Upper lobe of left lung (tissue), 6 donors: ENCODE data around the gene SLC17A8. TPM values are rescaled to one million over a fixed set of nuclear protein-coding genes. Genes with fewer than 3 reads are reported as not detected.
"Not testable (repeated sequence)": the region's sequence is repeated elsewhere in the genome, so short reads cannot be mapped to it uniquely, and the experiment has no call there.

Source experiments
- ATAC-seq, 2 donors: fragments of 200-7000 bp; cut with Tn5 transposase; one replicate each; pipeline ENCODE4 v1.9.1; 2022; ENCODE audit warnings: mild to moderate bottlenecking in 2 of 2, moderate library complexity in 2 of 2; ENCODE audit not compliant: low FRiP score in 2 of 2
- DNase-seq, 2 donors: peaks; one replicate each; pipeline ENCODE4 v3.0.0-alpha.2; 2019 to 2020
- H3K27ac ChIP-seq, 4 donors: fragments of 200-600 bp; sonication (generic); one replicate each; pipeline ENCODE4 v1.5.1; 2016 to 2019
- H3K27me3 ChIP-seq, 4 donors: fragments of 200-600 bp; sonication (generic); one replicate each; pipeline ENCODE4 v1.5.1; 2017 to 2019
- H3K36me3 ChIP-seq, 4 donors: fragments of 200-600 bp; sonication (generic); one replicate each; pipeline ENCODE4 v1.5.1; 2016 to 2019
- H3K4me1 ChIP-seq, 4 donors: fragments of 200-600 bp; sonication (generic); one replicate each; pipeline ENCODE4 v1.5.1; 2018 to 2019
- H3K4me3 ChIP-seq, 4 donors: fragments of 200-600 bp; sonication (generic); one replicate each; pipeline ENCODE4 v1.5.1; 2017 to 2019; ENCODE audit warnings: mild to moderate bottlenecking in 2 of 4, moderate library complexity in 1 of 4
- H3K9me3 ChIP-seq, 4 donors: fragments of 200-600 bp; sonication (generic); one replicate each; pipeline ENCODE4 v1.5.1; 2018 to 2019
- CTCF ChIP-seq, 6 experiments: fragments of 450-650 bp in 4 of 6; fragments of 200-600 bp in 2 of 6; sonication (generic) in 2 of 6; IDR thresholded peaks; one replicate each; pipeline ENCODE4 v1.5.1; 2016 to 2019; ENCODE audit warnings: antibody characterized with exemption in 6 of 6
- EP300 ChIP-seq, 4 donors: sonication (generic); formaldehyde crosslinking; IDR thresholded peaks; one replicate each; pipeline ENCODE4 v1.5.1; 2017; ENCODE audit warnings: antibody characterized with exemption in 4 of 4, control low read depth in 2 of 4
- POLR2A ChIP-seq, 4 donors: fragments of 450-650 bp; IDR thresholded peaks; one replicate each; pipeline ENCODE4 v1.5.1; 2016 to 2017; ENCODE audit warnings: antibody characterized with exemption in 4 of 4, mild to moderate bottlenecking in 2 of 4
- POLR2AphosphoS5 ChIP-seq, 2 donors: sonication (generic); formaldehyde crosslinking; IDR thresholded peaks; one replicate each; pipeline ENCODE4 v1.5.1; 2017; ENCODE audit warnings: antibody characterized with exemption in 2 of 2
- WGBS, 2 donors: methylation state at CpG; one replicate each; pipeline ENCODE4 v1.1.5; 2017 to 2018; 5-methylcytosine and 5-hydroxymethylcytosine counted together
- total RNA-seq, 6 donors: library from RNA; depleted of rRNA in 4 of 6; stranded (reverse); fragments of >200 nt in 4 of 6; gene quantifications; one replicate each; pipeline versions ENCODE4 v1.1.0 to v1.2.1, GENCODE V29; 2016 to 2021
- donor health status: DM: no; HTN: no; CAD: no; lungs with moderate emphysema.
- donor health status: DM: no; HTN: yes; CAD: no; lungs with severe emphysema.

The SLC17A8 gene
- total RNA-seq, 6 donors from 2014 or later: 0.11 to 0.55 (median 0.36) TPM; not detected in 2

- Histone ChIP-seq H3K4me3 (no peak overlapping the region), H3K36me3 (no peaks in the 10 kb centered on the region), H3K27me3 (no peaks in the 10 kb centered on the region), H3K9me3 (no peaks in the 10 kb centered on the region), H3K4me1 (no peaks in the 10 kb centered on the region), H3K27ac (no peak overlapping the region)
- 85 to 91% methylated on average over 6 of the region's 6 CpGs for WGBS, 2 donors
- ATAC-seq: no peak
- DNase-seq: no peak
- TF ChIP-seq EP300 (IDR thresholded peaks at IDR 0.05) (no peak), POLR2AphosphoS5 (IDR thresholded peaks at IDR 0.05) (no peak), POLR2A (IDR thresholded peaks at IDR 0.05) (no peak), CTCF (IDR thresholded peaks at IDR 0.05) (no peak)
These were observed 56.1 kb downstream of the SLC17A8 start for GRCh38 chr12:100413001-100413400.

- TF ChIP-seq EP300 (IDR thresholded peaks at IDR 0.05) (no peak), POLR2AphosphoS5 (IDR thresholded peaks at IDR 0.05) (no peak), CTCF (IDR thresholded peaks at IDR 0.05) (no peak), POLR2A (IDR thresholded peaks at IDR 0.05) (no peak)
- H3K27ac ChIP-seq: no peak overlapping the region
- ATAC-seq: no peak
- H3K9me3 ChIP-seq: no peaks in the 10 kb centered on the region
- 46 to 56% methylated on average over 4 of the region's 4 CpGs for WGBS, 2 donors
- no peaks in the 10 kb centered on the region for H3K4me1 ChIP-seq
- H3K4me3 ChIP-seq: no peak overlapping the region
- DNase-seq: no peak
- no peaks in the 10 kb centered on the region for H3K27me3 ChIP-seq
- H3K36me3 ChIP-seq: no peaks in the 10 kb centered on the region
These were observed 57.9 kb downstream of the SLC17A8 start for GRCh38 chr12:100414739-100415138.

GRCh38 chr12:100422646-100423045 lies 65.8 kb downstream of the SLC17A8 start:
- TF ChIP-seq CTCF (IDR thresholded peaks at IDR 0.05) (no peak), EP300 (IDR thresholded peaks at IDR 0.05) (no peak), POLR2AphosphoS5 (IDR thresholded peaks at IDR 0.05) (no peak), POLR2A (IDR thresholded peaks at IDR 0.05) (no peak)
- Histone ChIP-seq H3K9me3 (no peaks in the 10 kb centered on the region), H3K36me3 (no peaks in the 10 kb centered on the region), H3K27me3 (no peaks in the 10 kb centered on the region), H3K4me1 (no peaks in the 10 kb centered on the region), H3K27ac (no peak overlapping the region), H3K4me3 (no peak overlapping the region)
- DNase-seq (no peak), ATAC-seq (no peak)

- no peak for DNase-seq
- TF ChIP-seq EP300 (IDR thresholded peaks at IDR 0.05) (no peak), POLR2AphosphoS5 (IDR thresholded peaks at IDR 0.05) (no peak), POLR2A (IDR thresholded peaks at IDR 0.05) (no peak), CTCF (IDR thresholded peaks at IDR 0.05) (no peak)
- Histone ChIP-seq H3K4me3 (no peak overlapping the region), H3K36me3 (no peaks in the 10 kb centered on the region), H3K27me3 (no peaks in the 10 kb centered on the region), H3K27ac (no peak overlapping the region), H3K9me3 (no peaks in the 10 kb centered on the region), H3K4me1 (no peaks in the 10 kb centered on the region)
- no peak for ATAC-seq
- 15 to 28% methylated on average over 1 of the region's 1 CpG for WGBS, 2 donors
These were observed 69.3 kb downstream of the SLC17A8 start for GRCh38 chr12:100426145-100426544.

- Histone ChIP-seq H3K4me3 (no peak overlapping the region), H3K27me3 (no peaks in the 10 kb centered on the region), H3K27ac (no peak overlapping the region), H3K9me3 (no peaks in the 10 kb centered on the region), H3K4me1 (no peaks in the 10 kb centered on the region), H3K36me3 (no peaks in the 10 kb centered on the region)
- peak in 1 of 2 donors; percentile 59 for ATAC-seq
- DNase-seq: no peak
- TF ChIP-seq POLR2AphosphoS5 (IDR thresholded peaks at IDR 0.05) (no peak), POLR2A (IDR thresholded peaks at IDR 0.05) (no peak), CTCF (IDR thresholded peaks at IDR 0.05) (no peak), EP300 (IDR thresholded peaks at IDR 0.05) (no peak)
- WGBS, 2 donors: 81% methylated on average over 3 of the region's 3 CpGs
These were observed 70.2 kb downstream of the SLC17A8 start for GRCh38 chr12:100427078-100427477.

GRCh38 chr12:100430251-100430650 lies 73.4 kb downstream of the SLC17A8 start:
- H3K36me3 ChIP-seq, H3K4me3 ChIP-seq, H3K27ac ChIP-seq, H3K27me3 ChIP-seq, ATAC-seq, H3K9me3 ChIP-seq, H3K4me1 ChIP-seq: not testable (repeated sequence)
- WGBS, 2 donors: 89 to 96% methylated on average over 6 to 23 of the region's 32 CpGs
- DNase-seq: peak in 1 of 2 donors; percentile 75
